Measurements from ENCODE around the gene PALLD. TPM values are rescaled to one million over a fixed set of nuclear protein-coding genes. Genes with fewer than 3 reads are reported as not detected.

The PALLD gene
- total and polyA plus RNA-seq, 2 of the 8 experiments (the other 6 are each of a cell fraction or from before 2014, with no cell fraction given): 10.5 to 25.0 TPM

- TF ChIP-seq ZNF274 (IDR thresholded peaks at IDR 0.05; ENCODE audit: borderline replicate concordance, extremely low read depth, low read length): no peak
- TF ChIP-seq POU5F1 (IDR thresholded peaks at IDR 0.05; ENCODE audit: low read depth, low read length): no peak
- TF ChIP-seq, protein P1, sequence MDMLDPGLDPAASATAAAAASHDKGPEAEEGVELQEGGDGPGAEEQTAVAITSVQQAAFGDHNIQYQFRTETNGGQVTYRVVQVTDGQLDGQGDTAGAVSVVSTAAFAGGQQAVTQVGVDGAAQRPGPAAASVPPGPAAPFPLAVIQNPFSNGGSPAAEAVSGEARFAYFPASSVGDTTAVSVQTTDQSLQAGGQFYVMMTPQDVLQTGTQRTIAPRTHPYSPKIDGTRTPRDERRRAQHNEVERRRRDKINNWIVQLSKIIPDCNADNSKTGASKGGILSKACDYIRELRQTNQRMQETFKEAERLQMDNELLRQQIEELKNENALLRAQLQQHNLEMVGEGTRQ (IDR thresholded peaks at IDR 0.05; ENCODE audit: low read length): no peak
- TF ChIP-seq HDAC6 (IDR thresholded peaks at IDR 0.05; ENCODE audit: low read depth, low read length): no peak
- no peak for TF ChIP-seq SRF (IDR thresholded peaks at IDR 0.05; ENCODE audit: low read depth, low read length)
- TF ChIP-seq POLR2AphosphoS5 (IDR thresholded peaks at IDR 0.05; ENCODE audit: low read depth, low read length): no peak
Observed at GRCh38 chr4:168815379-168816345, 318.8 kb downstream of the PALLD start (continued).

All from H1 (cell line).